ENCODE measurements around the gene CD14. TPM values are rescaled to one million over a fixed set of nuclear protein-coding genes. Genes with fewer than 3 reads are reported as not detected.

Gene CD14
- total and polyA plus RNA-seq, 2 donors (not counting 3 experiments of a cell fraction or from before 2014, with no cell fraction given): 0.33 to 3.7 TPM

DNA sequence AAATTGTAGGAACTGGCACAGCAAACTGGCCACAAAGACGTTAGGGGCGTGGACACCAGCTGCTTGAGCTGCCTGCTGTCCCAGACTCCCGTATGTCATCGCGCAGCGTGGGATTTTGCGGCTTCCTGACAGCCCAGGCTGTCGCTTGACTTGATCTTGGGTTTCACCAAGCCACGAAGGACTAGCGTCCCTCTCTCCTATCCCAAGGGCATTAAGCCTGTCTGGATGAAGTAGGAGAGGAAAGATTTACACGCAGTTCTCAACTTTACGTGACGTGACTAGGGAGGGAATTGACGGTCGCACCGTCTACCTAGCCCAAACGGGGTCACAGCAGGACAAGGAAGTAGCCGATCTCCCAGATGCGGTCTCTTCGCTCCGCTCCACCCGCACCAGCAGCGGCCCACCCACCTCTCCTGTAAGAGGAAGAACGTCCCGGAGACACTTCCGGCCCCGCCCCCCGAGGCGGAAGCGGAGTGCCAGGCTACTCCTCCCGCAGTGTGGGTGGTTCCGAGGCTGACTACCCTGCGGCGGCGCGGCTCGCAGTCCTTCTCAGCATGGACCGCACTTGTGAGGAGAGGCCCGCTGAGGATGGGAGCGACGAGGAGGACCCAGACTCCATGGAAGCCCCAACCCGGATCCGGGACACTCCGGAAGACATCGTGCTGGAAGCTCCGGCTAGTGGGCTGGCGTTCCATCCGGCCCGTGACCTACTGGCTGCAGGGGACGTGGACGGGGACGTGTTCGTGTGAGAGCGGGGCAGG is 31.6 kb upstream of the CD14 start, which contains the start of gene WDR55:
Gene WDR55, plus strand, starts transcription at position 546 of the 761 bp plus-strand sequence. Its CDS starts 9 bp downstream, at position 555.
- FAIRE-seq: peak; percentile 97
- intact Hi-C loops (cut with micrococcal nuclease) (loop anchor here (1.0 to 2.0 kb wide), 5 partner anchors 17 to 263 kb away; partner anchors contain the start of genes ANKHD1, HARS1, HARS2 and IK), dilution Hi-C loops (cut with MboI; ENCODE audit: extremely low pct_ligation_motif_present, low sequenced_read_pairs) (no loop called here)
- no peak for TF ChIP-seq EZH2 (IDR thresholded peaks at IDR 0.05; ENCODE audit: borderline replicate concordance, low read depth, low read length, severe bottlenecking)
- TF ChIP-seq POLR2A (IDR thresholded peaks at IDR 0.05; ENCODE audit: low read depth, low read length): peak; percentile 94
- no peak for TF ChIP-seq MYC (IDR thresholded peaks at IDR 0.05; ENCODE audit: low read depth, low read length)
- TF ChIP-seq POLR2AphosphoS5 (IDR thresholded peaks at IDR 0.05; ENCODE audit: insufficient read depth, low read depth, low read length): peak; percentile 93
- peak; percentile 13 for TF ChIP-seq FOS (IDR thresholded peaks at IDR 0.05; ENCODE audit: borderline replicate concordance, insufficient read depth, low read length)
- TF ChIP-seq, protein P1, sequence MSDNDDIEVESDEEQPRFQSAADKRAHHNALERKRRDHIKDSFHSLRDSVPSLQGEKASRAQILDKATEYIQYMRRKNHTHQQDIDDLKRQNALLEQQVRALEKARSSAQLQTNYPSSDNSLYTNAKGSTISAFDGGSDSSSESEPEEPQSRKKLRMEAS (IDR thresholded peaks at IDR 0.05; ENCODE audit: insufficient read depth, insufficient read length): peak; percentile 41
- no peak for TF ChIP-seq GATA2 (IDR thresholded peaks at IDR 0.05; ENCODE audit: insufficient read depth, insufficient read length, low read depth, low read length)
- TF ChIP-seq JUN (IDR thresholded peaks at IDR 0.05; ENCODE audit: borderline replicate concordance, insufficient read depth, insufficient read length, low read depth): no peak
- TF ChIP-seq, protein P2, sequence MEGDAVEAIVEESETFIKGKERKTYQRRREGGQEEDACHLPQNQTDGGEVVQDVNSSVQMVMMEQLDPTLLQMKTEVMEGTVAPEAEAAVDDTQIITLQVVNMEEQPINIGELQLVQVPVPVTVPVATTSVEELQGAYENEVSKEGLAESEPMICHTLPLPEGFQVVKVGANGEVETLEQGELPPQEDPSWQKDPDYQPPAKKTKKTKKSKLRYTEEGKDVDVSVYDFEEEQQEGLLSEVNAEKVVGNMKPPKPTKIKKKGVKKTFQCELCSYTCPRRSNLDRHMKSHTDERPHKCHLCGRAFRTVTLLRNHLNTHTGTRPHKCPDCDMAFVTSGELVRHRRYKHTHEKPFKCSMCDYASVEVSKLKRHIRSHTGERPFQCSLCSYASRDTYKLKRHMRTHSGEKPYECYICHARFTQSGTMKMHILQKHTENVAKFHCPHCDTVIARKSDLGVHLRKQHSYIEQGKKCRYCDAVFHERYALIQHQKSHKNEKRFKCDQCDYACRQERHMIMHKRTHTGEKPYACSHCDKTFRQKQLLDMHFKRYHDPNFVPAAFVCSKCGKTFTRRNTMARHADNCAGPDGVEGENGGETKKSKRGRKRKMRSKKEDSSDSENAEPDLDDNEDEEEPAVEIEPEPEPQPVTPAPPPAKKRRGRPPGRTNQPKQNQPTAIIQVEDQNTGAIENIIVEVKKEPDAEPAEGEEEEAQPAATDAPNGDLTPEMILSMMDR (IDR thresholded peaks at IDR 0.05; ENCODE audit: extremely low read depth in 1 of 2, insufficient read depth in 1 of 2, low read depth in 1 of 2, low read length in 2 of 2): no peak
- Histone ChIP-seq H3K79me2 (ENCODE audit: control insufficient read depth, insufficient read depth, low read length) (peaks cover 23% of the 10 kb centered on the region), H3K9me1 (replicated peaks; ENCODE audit: control insufficient read depth, extremely low read depth, insufficient read depth, low read length) (no peaks in the 10 kb centered on the region), H3K4me1 (ENCODE audit: control insufficient read depth, extremely low read depth, insufficient read depth, low read length) (peaks cover 3% of the 10 kb centered on the region), H4K20me1 (replicated peaks; ENCODE audit: control insufficient read depth, extremely low read depth, insufficient read depth, low read length) (no peaks in the 10 kb centered on the region), H3K27ac (ENCODE audit: insufficient read depth, low read depth, low read length) (peak within 1 kb of the TSS; percentile 73), H2AFZ (ENCODE audit: low read depth, low read length) (peak within 1 kb of the TSS; percentile 79), H3K4me2 (ENCODE audit: insufficient read depth, low read length) (peak within 1 kb of the TSS; percentile 86), H3K4me3 (replicated peaks in 1 of 3; ENCODE audit: insufficient read depth in 1 of 3, low read depth in 1 of 3, low read length in 3 of 3) (peak within 1 kb of the TSS; percentile 73 to 93 (median 81)), H3K27me3 (ENCODE audit: control insufficient read depth in 2 of 2, insufficient read depth in 2 of 2, low read length in 2 of 2) (no peaks in the 10 kb centered on the region), H3K9me3 (replicated peaks; ENCODE audit: control insufficient read depth, insufficient read depth, low read length) (no peaks in the 10 kb centered on the region), H3K9ac (replicated peaks; ENCODE audit: extremely low read depth, insufficient read depth, low read length) (peak within 1 kb of the TSS; percentile 71), H3K36me3 (ENCODE audit: control insufficient read depth in 2 of 2, extremely low read depth in 1 of 2, insufficient read depth in 2 of 2, low read length in 2 of 2) (peaks cover 16 to 33% of the 10 kb centered on the region in 2 experiments)
- peak; percentile 88 for DNase-seq (ENCODE audit: low read depth, low spot score)
- ChIA-PET POLR2A (interaction anchor here (1.8 kb wide), 1 partner anchor 17 kb away, joined by 5 read pairs; the partner anchor contains the start of genes IK and NDUFA2), CTCF (interaction anchor here (0.6 to 2.2 kb wide), 10 partner anchors 10 to 301 kb away, joined by 3 to 6 read pairs (median 4); partner anchors contain the start of genes HARS1, HARS2 and IK)
- TSS peak; percentile 79 for BruUV-seq (replicated peaks)

All from endothelial cell of umbilical vein (primary cell).